ENCODE data around the gene SPTLC1.
"Not testable (repeated sequence)": the region's sequence is repeated elsewhere in the genome, so short reads cannot be mapped to it uniquely, and the experiment has no call there.

SPTLC1 gene

DNA sequence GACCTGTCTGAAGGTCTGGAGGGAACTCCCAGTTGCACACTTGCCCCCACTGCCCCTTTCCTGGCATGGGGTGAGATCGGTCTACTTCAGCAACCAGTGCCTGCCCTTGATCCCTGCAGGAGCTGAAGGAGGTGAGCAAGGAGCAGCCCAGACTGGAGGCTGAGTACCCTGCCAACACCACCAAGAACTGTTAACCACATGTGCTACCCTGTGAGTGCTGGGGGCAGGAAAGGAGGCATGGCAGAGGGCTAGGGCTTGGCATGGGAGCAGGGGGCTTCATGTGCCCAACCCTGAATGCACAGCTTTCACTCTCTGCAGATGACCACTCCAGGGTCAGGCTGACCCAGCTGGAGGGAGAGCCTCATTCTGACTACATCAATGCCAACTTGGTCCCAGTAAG is 17.3 kb upstream of the SPTLC1 start:
- H3K27me3 Mint-ChIP-seq (ENCODE audit: low read depth): peaks cover 31% of the 10 kb centered on the region
- H3K4me1 Mint-ChIP-seq (ENCODE audit: low read depth): peaks cover 8% of the 10 kb centered on the region
- peaks cover 8% of the 10 kb centered on the region for H3K9me3 Mint-ChIP-seq
- no peak overlapping the region for H3K27ac Mint-ChIP-seq
- H3K36me3 Mint-ChIP-seq (ENCODE audit: low read depth): peaks cover 2% of the 10 kb centered on the region
- H3K4me3 Mint-ChIP-seq: no peak overlapping the region

- no peak overlapping the region for H3K27ac Mint-ChIP-seq
- H3K36me3 Mint-ChIP-seq (ENCODE audit: low read depth): no peaks in the 10 kb centered on the region
- H3K27me3 Mint-ChIP-seq (ENCODE audit: low read depth): peaks cover 7% of the 10 kb centered on the region
- no peak overlapping the region for H3K4me3 Mint-ChIP-seq
- H3K4me1 Mint-ChIP-seq (ENCODE audit: low read depth): no peaks in the 10 kb centered on the region
- peaks cover 3% of the 10 kb centered on the region for H3K9me3 Mint-ChIP-seq
Observed at GRCh38 chr9:92122800-92123199, 7.6 kb upstream of the SPTLC1 start.

- H3K4me1 Mint-ChIP-seq (ENCODE audit: low read depth): no peaks in the 10 kb centered on the region
- no peak overlapping the region for H3K27ac Mint-ChIP-seq
- H3K36me3 Mint-ChIP-seq (ENCODE audit: low read depth): no peaks in the 10 kb centered on the region
- H3K27me3 Mint-ChIP-seq (ENCODE audit: low read depth): peaks cover 7% of the 10 kb centered on the region
- H3K4me3 Mint-ChIP-seq: no peak overlapping the region
- peaks cover 3% of the 10 kb centered on the region for H3K9me3 Mint-ChIP-seq
Observed at GRCh38 chr9:92122061-92122460, 6.8 kb upstream of the SPTLC1 start.

- Mint-ChIP-seq H3K27ac (no peak overlapping the region), H3K4me1 (ENCODE audit: low read depth) (peaks cover 1% of the 10 kb centered on the region), H3K9me3 (no peaks in the 10 kb centered on the region), H3K27me3 (ENCODE audit: low read depth) (peaks cover 7% of the 10 kb centered on the region), H3K4me3 (no peak overlapping the region), H3K36me3 (ENCODE audit: low read depth) (no peaks in the 10 kb centered on the region)
Observed at GRCh38 chr9:92121265-92121664, 6.1 kb upstream of the SPTLC1 start.

DNA sequence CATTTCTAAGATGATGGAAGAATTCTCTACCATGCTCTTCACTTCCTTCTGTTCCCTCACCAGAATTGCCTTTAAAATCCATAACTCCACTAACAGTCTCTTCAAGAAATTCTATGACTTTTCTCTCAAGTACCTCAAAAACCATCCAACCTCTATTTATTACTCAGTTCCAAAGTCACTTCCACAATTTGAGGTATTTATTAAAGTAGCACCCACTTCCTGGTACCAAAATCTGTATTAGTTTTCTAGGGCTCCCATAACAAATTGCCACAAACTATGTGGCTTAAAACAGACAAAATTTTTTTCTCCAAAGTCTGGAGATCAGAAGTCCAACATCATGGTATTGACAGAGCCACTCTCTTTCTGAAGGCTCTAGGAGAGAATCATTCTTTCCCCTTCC is 4.9 kb upstream of the SPTLC1 start:
- peaks cover 5% of the 10 kb centered on the region for H3K4me1 Mint-ChIP-seq (ENCODE audit: low read depth)
- H3K9me3 Mint-ChIP-seq: no peaks in the 10 kb centered on the region
- peaks cover under 1% of the 10 kb centered on the region for H3K36me3 Mint-ChIP-seq (ENCODE audit: low read depth)
- peaks cover 7% of the 10 kb centered on the region for H3K27me3 Mint-ChIP-seq (ENCODE audit: low read depth)
- no peak overlapping the region for H3K4me3 Mint-ChIP-seq
- no peak overlapping the region for H3K27ac Mint-ChIP-seq

GRCh38 chr9:92119586-92119985 is 4.4 kb upstream of the SPTLC1 start:
- Mint-ChIP-seq H3K4me1 (ENCODE audit: low read depth) (peaks cover 5% of the 10 kb centered on the region), H3K27ac (no peak overlapping the region), H3K9me3 (no peaks in the 10 kb centered on the region), H3K36me3 (ENCODE audit: low read depth) (peaks cover 2% of the 10 kb centered on the region), H3K4me3 (no peak overlapping the region), H3K27me3 (ENCODE audit: low read depth) (peaks cover 7% of the 10 kb centered on the region)

DNA sequence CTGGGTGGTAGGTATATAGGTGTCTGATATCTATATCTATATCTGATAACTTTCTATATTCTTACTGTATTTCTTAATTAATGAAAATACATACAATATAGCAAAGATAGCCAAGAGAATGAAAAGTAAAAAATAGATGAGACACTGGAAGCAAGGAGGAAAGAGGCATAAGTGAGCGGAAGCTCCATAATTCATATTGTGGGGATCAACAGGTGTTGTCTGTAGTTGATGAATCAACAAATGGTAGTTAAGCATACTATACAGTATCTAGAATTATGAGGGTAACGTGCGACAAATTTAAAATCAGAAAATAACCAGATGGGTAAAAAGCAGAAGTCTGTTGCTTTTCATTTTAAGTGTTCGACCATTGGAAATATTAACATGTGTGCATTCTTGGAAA is 7.1 kb downstream of the SPTLC1 start:
- H3K4me1 Mint-ChIP-seq (ENCODE audit: low read depth): peaks cover 23% of the 10 kb centered on the region
- H3K36me3 Mint-ChIP-seq (ENCODE audit: low read depth): peaks cover 36% of the 10 kb centered on the region
- H3K4me3 Mint-ChIP-seq: no peak overlapping the region
- no peaks in the 10 kb centered on the region for H3K27me3 Mint-ChIP-seq (ENCODE audit: low read depth)
- H3K27ac Mint-ChIP-seq: no peak overlapping the region
- H3K9me3 Mint-ChIP-seq: no peaks in the 10 kb centered on the region

GRCh38 chr9:92105446-92106225 is 9.6 kb downstream of the SPTLC1 start:
- H3K27me3 Mint-ChIP-seq (ENCODE audit: low read depth); H3K4me3 Mint-ChIP-seq; H3K27ac Mint-ChIP-seq; H3K9me3 Mint-ChIP-seq; H3K4me1 Mint-ChIP-seq (ENCODE audit: low read depth): not testable (repeated sequence)
- H3K36me3 Mint-ChIP-seq (ENCODE audit: low read depth): peaks cover 31% of the 10 kb centered on the region

- H3K27ac Mint-ChIP-seq; H3K4me3 Mint-ChIP-seq; H3K9me3 Mint-ChIP-seq; H3K27me3 Mint-ChIP-seq (ENCODE audit: low read depth): not testable (repeated sequence)
- H3K36me3 Mint-ChIP-seq (ENCODE audit: low read depth): peaks cover 32% of the 10 kb centered on the region
- peaks cover 15% of the 10 kb centered on the region for H3K4me1 Mint-ChIP-seq (ENCODE audit: low read depth)
Observed at GRCh38 chr9:92103601-92104000, 11.6 kb downstream of the SPTLC1 start.

DNA sequence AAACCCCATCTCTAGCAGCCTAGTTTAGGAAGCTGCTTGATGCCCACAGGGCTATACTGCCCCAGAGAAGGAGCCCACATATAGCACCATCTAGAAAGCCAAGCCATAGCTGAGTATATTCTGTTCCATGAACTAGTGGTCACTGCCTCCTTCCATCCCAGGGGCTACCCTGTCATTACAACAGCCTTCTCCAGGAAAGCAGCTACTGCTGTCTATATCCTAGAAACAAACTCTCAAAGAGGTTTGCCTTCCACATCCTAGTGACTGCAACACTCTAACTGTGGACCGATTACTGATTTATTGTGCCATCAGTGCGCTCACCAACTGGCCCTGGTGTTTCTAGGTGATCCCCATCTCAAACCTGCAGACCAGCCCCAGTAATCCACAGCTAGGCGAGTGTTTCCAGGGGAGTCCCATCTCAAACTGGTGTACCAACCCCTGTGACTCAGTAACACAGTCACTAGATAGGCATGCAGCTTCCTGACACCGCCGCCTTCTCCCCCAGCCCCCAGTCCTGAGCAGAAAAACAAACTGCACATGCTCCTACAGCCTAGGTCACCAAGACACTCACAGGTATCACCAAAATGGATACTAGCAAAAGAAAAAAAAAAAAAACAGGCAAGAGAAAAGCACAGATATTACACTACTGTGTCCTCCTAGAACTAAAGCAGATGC is 14.8 kb downstream of the SPTLC1 start:
- H3K4me3 Mint-ChIP-seq: no peak overlapping the region
- peaks cover 24% of the 10 kb centered on the region for H3K4me1 Mint-ChIP-seq (ENCODE audit: low read depth)
- H3K36me3 Mint-ChIP-seq (ENCODE audit: low read depth): peaks cover 33% of the 10 kb centered on the region
- H3K27me3 Mint-ChIP-seq (ENCODE audit: low read depth): no peaks in the 10 kb centered on the region
- no peak overlapping the region for H3K27ac Mint-ChIP-seq
- peaks cover 4% of the 10 kb centered on the region for H3K9me3 Mint-ChIP-seq

DNA sequence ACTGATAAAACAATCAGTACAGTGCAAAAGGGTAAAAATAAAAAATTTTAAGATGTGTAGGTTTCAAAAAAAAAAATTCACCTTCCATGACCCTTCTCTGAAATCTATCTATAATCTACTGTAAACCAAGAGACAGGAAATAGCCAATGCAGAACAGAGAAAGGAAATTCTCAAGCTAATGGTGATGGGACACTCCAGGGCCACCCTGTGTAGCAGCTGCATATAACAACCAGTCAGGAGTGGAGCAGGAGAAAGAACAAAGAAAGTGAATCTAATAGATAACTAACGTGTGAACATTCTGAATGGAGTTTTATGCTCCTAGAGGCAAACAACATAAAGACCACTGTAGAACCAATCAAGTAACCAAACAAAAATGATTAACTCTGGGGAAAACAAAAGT is 16.6 kb downstream of the SPTLC1 start:
- Mint-ChIP-seq H3K36me3 (ENCODE audit: low read depth) (peaks cover 42% of the 10 kb centered on the region), H3K27ac (peak overlapping the region; percentile 65), H3K27me3 (ENCODE audit: low read depth) (no peaks in the 10 kb centered on the region), H3K4me3 (peak overlapping the region; percentile 47), H3K4me1 (ENCODE audit: low read depth) (peaks cover 40% of the 10 kb centered on the region), H3K9me3 (peaks cover 4% of the 10 kb centered on the region)

DNA sequence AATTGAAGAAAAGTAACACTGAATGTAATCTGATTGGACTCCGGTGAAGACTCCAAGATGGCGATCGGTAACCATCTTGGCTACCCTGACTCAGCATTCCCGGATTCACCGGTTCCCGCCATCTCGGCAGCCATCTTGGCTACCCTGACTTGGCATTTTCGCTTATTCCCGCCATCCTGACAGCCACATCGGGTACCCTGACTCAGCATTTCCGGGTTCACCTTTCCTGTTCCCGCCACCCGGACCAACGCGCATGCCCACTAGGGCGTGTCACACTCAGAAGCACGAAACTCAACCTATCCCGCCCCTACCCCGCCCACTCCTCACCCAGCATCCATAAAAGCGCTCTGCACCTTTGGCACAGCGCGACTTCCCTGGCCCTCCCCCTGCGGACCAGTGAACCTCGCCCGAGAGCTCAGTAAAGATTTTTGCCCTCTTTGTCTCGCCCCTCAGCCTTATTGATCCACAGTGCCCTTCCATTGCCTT is 17.2 kb downstream of the SPTLC1 start:
- Mint-ChIP-seq H3K9me3 (peaks cover 4% of the 10 kb centered on the region), H3K36me3 (ENCODE audit: low read depth) (peaks cover 39% of the 10 kb centered on the region), H3K4me1 (ENCODE audit: low read depth) (peaks cover 44% of the 10 kb centered on the region), H3K27ac (peak overlapping the region; percentile 65), H3K4me3 (peak overlapping the region; percentile 47), H3K27me3 (ENCODE audit: low read depth) (no peaks in the 10 kb centered on the region)

DNA sequence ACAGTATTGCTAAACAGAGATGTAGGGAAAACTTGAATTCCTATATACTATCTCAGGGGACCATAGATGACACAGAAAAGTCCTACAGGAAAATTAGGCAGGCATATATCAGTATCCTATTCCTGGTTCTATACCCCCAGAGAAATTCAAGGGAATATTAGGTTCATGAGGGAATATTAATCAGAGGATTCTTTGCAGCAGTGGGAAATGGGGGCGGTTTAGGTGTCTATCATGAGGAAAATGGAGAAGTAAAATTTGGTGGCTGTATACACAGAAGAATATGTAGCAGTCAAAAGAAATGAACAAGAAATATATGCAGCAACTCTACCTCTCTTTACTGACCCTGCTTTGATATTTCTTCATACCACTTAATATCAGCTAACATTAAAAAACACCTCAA is 20.0 kb downstream of the SPTLC1 start:
- Mint-ChIP-seq H3K9me3 (peaks cover 4% of the 10 kb centered on the region), H3K4me1 (ENCODE audit: low read depth) (peaks cover 52% of the 10 kb centered on the region), H3K36me3 (ENCODE audit: low read depth) (peaks cover 35% of the 10 kb centered on the region), H3K4me3 (peak overlapping the region; percentile 68), H3K27me3 (ENCODE audit: low read depth) (no peaks in the 10 kb centered on the region), H3K27ac (peak overlapping the region; percentile 90)

DNA sequence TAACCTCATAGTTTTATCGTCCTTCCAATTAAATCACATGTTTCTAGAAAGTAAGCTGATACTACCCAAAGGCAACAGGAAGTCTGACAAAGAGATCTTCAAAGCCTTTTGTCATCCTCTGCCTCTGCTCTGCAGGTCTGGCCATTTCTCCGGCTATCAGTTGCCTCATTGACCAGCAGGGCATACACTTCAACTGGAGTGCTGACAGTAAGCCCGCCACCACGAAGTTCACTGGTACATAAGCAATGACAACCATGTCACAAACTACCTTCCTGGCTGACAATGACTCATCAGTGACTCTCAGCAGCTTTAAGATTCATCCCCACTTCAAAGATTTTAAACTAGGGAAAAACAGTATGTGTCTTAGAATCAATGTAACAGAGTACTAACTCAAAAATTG is 20.6 kb downstream of the SPTLC1 start:
- H3K9me3 Mint-ChIP-seq: peaks cover 4% of the 10 kb centered on the region
- H3K4me3 Mint-ChIP-seq: peak overlapping the region; percentile 68
- no peaks in the 10 kb centered on the region for H3K27me3 Mint-ChIP-seq (ENCODE audit: low read depth)
- peaks cover 53% of the 10 kb centered on the region for H3K4me1 Mint-ChIP-seq (ENCODE audit: low read depth)
- peak overlapping the region; percentile 90 for H3K27ac Mint-ChIP-seq
- peaks cover 37% of the 10 kb centered on the region for H3K36me3 Mint-ChIP-seq (ENCODE audit: low read depth)

DNA sequence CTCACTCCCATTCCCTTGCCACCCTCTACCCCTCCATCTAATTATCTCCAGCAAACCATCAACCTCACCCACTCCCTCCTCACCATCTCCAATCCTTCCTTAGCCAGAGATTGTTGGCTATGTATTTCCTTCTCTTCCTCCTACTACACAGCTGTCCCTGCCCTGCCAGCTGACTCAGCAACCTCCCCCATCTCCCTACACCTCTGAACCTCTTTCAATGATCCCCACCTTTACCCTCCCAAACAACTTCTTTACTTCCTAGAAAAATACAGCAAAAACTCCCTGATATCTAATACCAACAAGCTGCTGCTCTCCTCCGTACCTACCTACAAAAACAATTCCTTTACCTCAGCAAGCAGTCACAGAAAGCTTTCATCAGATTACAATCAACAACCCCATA is 37.3 kb downstream of the SPTLC1 start:
- Mint-ChIP-seq H3K4me1 (ENCODE audit: low read depth) (no peaks in the 10 kb centered on the region), H3K27ac (no peak overlapping the region), H3K9me3 (no peaks in the 10 kb centered on the region), H3K27me3 (ENCODE audit: low read depth) (no peaks in the 10 kb centered on the region), H3K4me3 (no peak overlapping the region), H3K36me3 (ENCODE audit: low read depth) (peaks cover 20% of the 10 kb centered on the region)
